Spleen (tissue), 11 donors: ENCODE data around the gene KIT. TPM values are rescaled to one million over a fixed set of nuclear protein-coding genes. Genes with fewer than 3 reads are reported as not detected.

Source experiments
- DNase-seq: peaks from one replicate; pipeline ENCODE4 v3.0.0-alpha.2; 2020
- H3K27ac ChIP-seq, 8 donors: fragments of 200-600 bp; sonication (generic) in 7 of 8; 1 replicate in 4 of 8; 2 replicates in 4 of 8; pipeline versions ENCODE4 v1.5.0 to v1.8.0; 2016 to 2021; ENCODE audit warnings: inconsistent platforms in 4 of 8, mild to moderate bottlenecking in 4 of 8, moderate library complexity in 1 of 8
- H3K27me3 ChIP-seq, 7 donors: fragments of 200-600 bp; sonication (generic) in 6 of 7; replicated peaks in 1 of 7; 1 replicate in 4 of 7; 2 replicates in 3 of 7; pipeline versions ENCODE4 v1.5.0 to v1.8.0; 2016 to 2021; ENCODE audit warnings: inconsistent platforms in 3 of 7, mild to moderate bottlenecking in 1 of 7
- H3K36me3 ChIP-seq, 6 donors: fragments of 200-600 bp; sonication (generic) in 5 of 6; 1 replicate in 4 of 6; 2 replicates in 2 of 6; pipeline versions ENCODE4 v1.5.0 to v1.8.0; 2016 to 2021; ENCODE audit warnings: inconsistent platforms in 2 of 6
- H3K4me1 ChIP-seq, 6 donors: fragments of 200-600 bp; sonication (generic) in 5 of 6; 1 replicate in 3 of 6; 2 replicates in 3 of 6; pipeline versions ENCODE4 v1.5.0 to v1.8.0; 2016 to 2021; ENCODE audit warnings: inconsistent platforms in 3 of 6
- H3K4me3 ChIP-seq, 8 donors: fragments of 200-600 bp; sonication (generic) in 7 of 8; 1 replicate in 4 of 8; 2 replicates in 4 of 8; pipeline versions ENCODE4 v1.5.0 to v1.8.0; 2016 to 2021; ENCODE audit warnings: inconsistent platforms in 4 of 8, mild to moderate bottlenecking in 4 of 8, moderate library complexity in 2 of 8
- H3K9me3 ChIP-seq, 8 donors: fragments of 200-600 bp; sonication (generic) in 7 of 8; 1 replicate in 4 of 8; 2 replicates in 4 of 8; pipeline versions ENCODE4 v1.5.0 to v1.8.0; 2016 to 2021; ENCODE audit warnings: inconsistent platforms in 4 of 8
- CTCF ChIP-seq, 11 experiments: fragments of 200-600 bp in 7 of 11; fragments of 450-650 bp in 4 of 11; sonication (generic) in 4 of 11; IDR thresholded peaks in 8 of 11; conservative IDR thresholded peaks in 3 of 11; 1 replicate in 7 of 11; 2 replicates in 4 of 11; pipeline versions ENCODE4 v1.4.0 to v1.8.0; 2016 to 2021; ENCODE audit warnings: antibody characterized with exemption in 11 of 11, inconsistent platforms in 4 of 11, mild to moderate bottlenecking in 1 of 11
- POLR2A ChIP-seq, 3 donors: fragments of 450-650 bp; IDR thresholded peaks; one replicate each; pipeline ENCODE4 v1.5.1; 2017; ENCODE audit warnings: antibody characterized with exemption in 3 of 3, mild to moderate bottlenecking in 1 of 3
- POLR2AphosphoS5 ChIP-seq, 3 donors: sonication (generic); formaldehyde crosslinking; IDR thresholded peaks; one replicate each; pipeline ENCODE4 v1.5.1; 2017; ENCODE audit warnings: antibody characterized with exemption in 3 of 3
- WGBS, 5 donors: extraction: QIAGEN DNeasy Blood & Tissue Kit in 3 of 5; methylation state at CpG; one replicate each; pipeline versions ENCODE4 v1.1.5 to v1.1.7; 2013 to 2018; 5-methylcytosine and 5-hydroxymethylcytosine counted together
- intact Hi-C: fragments of 100-400 bp; cut with DNase I; formaldehyde crosslinking; loops from one replicate; pipeline ENCODE4 v1.15.0; 2023; ENCODE audit warnings: low total_unique reads
- polyA plus RNA-seq, 3 donors: library from polyadenylated mRNA; stranded (reverse); fragments of 200-250 nt; gene quantifications; one replicate each; pipeline ENCODE4 v1.2.1, GENCODE V29; 2013
- total RNA-seq, 7 donors: library from RNA; depleted of rRNA in 3 of 7; stranded (reverse); fragments of >200 nt in 3 of 7; fragmentation: NEBNext Ultra II Directional in 4 of 7; extraction: Animal tissue kit (Norgen Biotek cat#: 25700) in 4 of 7; gene quantifications; one replicate each; pipeline versions ENCODE4 v1.1.0 to v1.2.1, GENCODE V29; 2016 to 2021
- donor health status: healthy with polysubstance abuse.
- donor health status: DM: no; HTN: no; CAD: no; lungs with moderate emphysema.
- donor health status: DM: no; HTN: no; CAD: no.
- donor health status: Bipolar disorder and iron deficiency.
- donor health status: healthy.
- donor health status: DM: no; HTN: no; CAD: no.
- donor health status: DM: yes; HTN: yes; CAD: no.

KIT gene
- total and polyA plus RNA-seq, 10 donors, result 0.24 to 16.8 (median 3.2) TPM

GRCh38 chr4:54643958-54644751 is 13.6 kb upstream of the KIT start:
- WGBS, 5 donors, result 72 to 86% (median 80%) methylated on average over 6 of the region's 6 CpGs
- no peak for DNase-seq
- H3K9me3 ChIP-seq, result no peaks in the 10 kb centered on the region
- no peaks in the 10 kb centered on the region for H3K27me3 ChIP-seq
- H3K27ac ChIP-seq, result no peak overlapping the region
- no peaks in the 10 kb centered on the region for H3K4me1 ChIP-seq
- TF ChIP-seq POLR2AphosphoS5 (IDR thresholded peaks at IDR 0.05) (no peak), POLR2A (IDR thresholded peaks at IDR 0.05) (no peak), CTCF (IDR thresholded peaks at IDR 0.05 in 8 of 11, conservative IDR thresholded peaks at IDR 0.05 in 3 of 11) (no peak)
- H3K4me3 ChIP-seq, result no peak overlapping the region
- intact Hi-C loops, result no loop called here
- H3K36me3 ChIP-seq, result no peaks in the 10 kb centered on the region

GRCh38 chr4:54645830-54646229 is 11.9 kb upstream of the KIT start:
- H3K9me3 ChIP-seq, result no peaks in the 10 kb centered on the region
- DNase-seq, result no peak
- H3K4me1 ChIP-seq, result no peaks in the 10 kb centered on the region
- H3K4me3 ChIP-seq, result no peak overlapping the region
- TF ChIP-seq POLR2A (IDR thresholded peaks at IDR 0.05), result no peak
- no peak for TF ChIP-seq POLR2AphosphoS5 (IDR thresholded peaks at IDR 0.05)
- TF ChIP-seq CTCF (IDR thresholded peaks at IDR 0.05 in 8 of 11, conservative IDR thresholded peaks at IDR 0.05 in 3 of 11), result no peak
- no peaks in the 10 kb centered on the region for H3K27me3 ChIP-seq
- no peak overlapping the region for H3K27ac ChIP-seq
- intact Hi-C loops, result no loop called here
- 60 to 93% (median 80%) methylated on average over 1 of the region's 1 CpG for WGBS, 5 donors
- no peaks in the 10 kb centered on the region for H3K36me3 ChIP-seq

- Histone ChIP-seq H3K4me3 (no peak overlapping the region), H3K36me3 (no peaks in the 10 kb centered on the region), H3K9me3 (no peaks in the 10 kb centered on the region), H3K27me3 (no peaks in the 10 kb centered on the region), H3K4me1 (no peaks in the 10 kb centered on the region), H3K27ac (no peak overlapping the region)
- TF ChIP-seq POLR2A (IDR thresholded peaks at IDR 0.05), result no peak
- TF ChIP-seq POLR2AphosphoS5 (IDR thresholded peaks at IDR 0.05), result no peak
- no peak for TF ChIP-seq CTCF (IDR thresholded peaks at IDR 0.05 in 8 of 11, conservative IDR thresholded peaks at IDR 0.05 in 3 of 11)
- intact Hi-C loops, result no loop called here
- no peak for DNase-seq
- 79 to 92% (median 90%) methylated on average over 4 of the region's 4 CpGs for WGBS, 5 donors
Observed at GRCh38 chr4:54647070-54647469, 10.7 kb upstream of the KIT start.

GRCh38 chr4:54651050-54651449 is 6.7 kb upstream of the KIT start:
- H3K27me3 ChIP-seq, result no peaks in the 10 kb centered on the region
- H3K4me1 ChIP-seq, result no peaks in the 10 kb centered on the region
- WGBS, 5 donors, result 93 to 99% (median 96%) methylated on average over 3 of the region's 3 CpGs
- TF ChIP-seq CTCF (IDR thresholded peaks at IDR 0.05 in 8 of 11, conservative IDR thresholded peaks at IDR 0.05 in 3 of 11) (no peak), POLR2AphosphoS5 (IDR thresholded peaks at IDR 0.05) (no peak), POLR2A (IDR thresholded peaks at IDR 0.05) (no peak)
- H3K4me3 ChIP-seq, result no peak overlapping the region
- no peak for DNase-seq
- intact Hi-C loops, result no loop called here
- H3K27ac ChIP-seq, result no peak overlapping the region
- no peaks in the 10 kb centered on the region for H3K36me3 ChIP-seq
- H3K9me3 ChIP-seq, result no peaks in the 10 kb centered on the region
